ENCODE results near the gene CCRL2.

Gene CCRL2

GRCh38 chr3:46440531-46441294, 33.7 kb downstream of the CCRL2 start:
- no peaks in the 10 kb centered on the region for H3K27me3 ChIP-seq (ENCODE audit: control insufficient read depth in 3 of 3, insufficient read depth in 3 of 3, low read depth in 1 of 3, low read length in 3 of 3)
- H3K27ac ChIP-seq (replicated peaks; ENCODE audit: low read length) = no peak overlapping the region
- no peaks in the 10 kb centered on the region for H3K4me1 ChIP-seq (ENCODE audit: control insufficient read depth in 2 of 2, insufficient read depth in 1 of 2, low read depth in 1 of 2, low read length in 2 of 2)
- H2BK15ac ChIP-seq (ENCODE audit: low read length) = no peak overlapping the region
- no peak overlapping the region for H3K9ac ChIP-seq (ENCODE audit: low read depth, low read length, poor library complexity)
- no peak for DNase-seq (ENCODE audit: low spot score)
- H3K23ac ChIP-seq (ENCODE audit: low read depth, low read length, poor library complexity) = no peak overlapping the region
- no peaks in the 10 kb centered on the region for H3K9me3 ChIP-seq (replicated peaks in 1 of 2; ENCODE audit: control insufficient read depth in 2 of 2, insufficient read depth in 1 of 2, low read depth in 1 of 2, low read length in 2 of 2)
- H3K4me2 ChIP-seq (ENCODE audit: insufficient read depth, low read length, poor library complexity, severe bottlenecking) = no peak overlapping the region
- H3K36me3 ChIP-seq (replicated peaks in 1 of 2; ENCODE audit: control insufficient read depth in 2 of 2, insufficient read depth in 2 of 2, low read length in 2 of 2) = no peaks in the 10 kb centered on the region
- no peaks in the 10 kb centered on the region for H3K79me1 ChIP-seq (ENCODE audit: low read depth, low read length)
- H2BK12ac ChIP-seq (ENCODE audit: low read length) = no peak overlapping the region
- H3K4ac ChIP-seq (ENCODE audit: low read length) = no peak overlapping the region
- no peak overlapping the region for H2AFZ ChIP-seq (ENCODE audit: low read length)
- H4K91ac ChIP-seq (ENCODE audit: low read depth, low read length, poor library complexity) = no peak overlapping the region
- H3K4me3 ChIP-seq (ENCODE audit: low read length in 2 of 2) = no peak overlapping the region
- no peak overlapping the region for H2BK5ac ChIP-seq (ENCODE audit: low read length)
- no peak overlapping the region for H3K18ac ChIP-seq (ENCODE audit: low read length)
- H3K14ac ChIP-seq (ENCODE audit: low read length) = no peak overlapping the region
- H2BK120ac ChIP-seq (ENCODE audit: low read depth, low read length) = no peak overlapping the region
- 100% methylated on average over 1 of the region's 4 CpGs; no CpG with 5 or more reads in 1 of the 2 donors for WGBS, 2 donors (ENCODE audit: extremely low coverage in 2 of 2, insufficient read length in 2 of 2, insufficient replicate concordance in 1 of 2)
- no peak overlapping the region for H2AK5ac ChIP-seq (ENCODE audit: low read depth, low read length)
- H4K8ac ChIP-seq (ENCODE audit: low read depth, low read length) = no peak overlapping the region

GRCh38 chr3:46442576-46443530, 35.8 kb downstream of the CCRL2 start:
- Histone ChIP-seq H2BK12ac (ENCODE audit: low read length) (no peak overlapping the region), H3K4me3 (ENCODE audit: low read length in 2 of 2) (no peak overlapping the region), H3K4ac (ENCODE audit: low read length) (no peak overlapping the region), H4K91ac (ENCODE audit: low read depth, low read length, poor library complexity) (no peak overlapping the region), H3K18ac (ENCODE audit: low read length) (no peak overlapping the region), H3K14ac (ENCODE audit: low read length) (no peak overlapping the region), H3K27ac (replicated peaks; ENCODE audit: low read length) (no peak overlapping the region), H2BK15ac (ENCODE audit: low read length) (no peak overlapping the region), H3K4me2 (ENCODE audit: insufficient read depth, low read length, poor library complexity, severe bottlenecking) (no peak overlapping the region), H3K23ac (ENCODE audit: low read depth, low read length, poor library complexity) (peak overlapping the region; percentile 50), H3K79me1 (ENCODE audit: low read depth, low read length) (no peaks in the 10 kb centered on the region), H3K9ac (ENCODE audit: low read depth, low read length, poor library complexity) (no peak overlapping the region), H3K27me3 (ENCODE audit: control insufficient read depth in 3 of 3, insufficient read depth in 3 of 3, low read depth in 1 of 3, low read length in 3 of 3) (no peaks in the 10 kb centered on the region), H2AK5ac (ENCODE audit: low read depth, low read length) (no peak overlapping the region), H3K36me3 (replicated peaks in 1 of 2; ENCODE audit: control insufficient read depth in 2 of 2, insufficient read depth in 2 of 2, low read length in 2 of 2) (no peaks in the 10 kb centered on the region), H3K9me3 (replicated peaks in 1 of 2; ENCODE audit: control insufficient read depth in 2 of 2, insufficient read depth in 1 of 2, low read depth in 1 of 2, low read length in 2 of 2) (no peaks in the 10 kb centered on the region), H2BK5ac (ENCODE audit: low read length) (no peak overlapping the region), H2BK120ac (ENCODE audit: low read depth, low read length) (no peak overlapping the region), H2AFZ (ENCODE audit: low read length) (no peak overlapping the region), H3K4me1 (ENCODE audit: control insufficient read depth in 2 of 2, insufficient read depth in 1 of 2, low read depth in 1 of 2, low read length in 2 of 2) (peaks cover 0 to 2% of the 10 kb centered on the region in 2 donors), H4K8ac (ENCODE audit: low read depth, low read length) (no peak overlapping the region)
- DNase-seq (ENCODE audit: low spot score) = peak; percentile 21
- no CpG with 5 or more reads among the region's 16 CpGs for WGBS, 2 donors (ENCODE audit: extremely low coverage in 2 of 2, insufficient read length in 2 of 2, insufficient replicate concordance in 1 of 2)

GRCh38 chr3:46447228-46447985, 40.3 kb downstream of the CCRL2 start:
- Histone ChIP-seq H3K18ac (ENCODE audit: low read length) (no peak overlapping the region), H2BK15ac (ENCODE audit: low read length) (no peak overlapping the region), H2AFZ (ENCODE audit: low read length) (no peak overlapping the region), H3K14ac (ENCODE audit: low read length) (no peak overlapping the region), H4K8ac (ENCODE audit: low read depth, low read length) (no peak overlapping the region), H2BK12ac (ENCODE audit: low read length) (no peak overlapping the region), H3K4me3 (ENCODE audit: low read length in 2 of 2) (no peak overlapping the region), H2BK5ac (ENCODE audit: low read length) (no peak overlapping the region), H3K27me3 (ENCODE audit: control insufficient read depth in 3 of 3, insufficient read depth in 3 of 3, low read depth in 1 of 3, low read length in 3 of 3) (no peaks in the 10 kb centered on the region), H3K79me1 (ENCODE audit: low read depth, low read length) (no peaks in the 10 kb centered on the region), H3K23ac (ENCODE audit: low read depth, low read length, poor library complexity) (no peak overlapping the region), H3K36me3 (replicated peaks in 1 of 2; ENCODE audit: control insufficient read depth in 2 of 2, insufficient read depth in 2 of 2, low read length in 2 of 2) (no peaks in the 10 kb centered on the region), H3K4ac (ENCODE audit: low read length) (no peak overlapping the region), H3K9ac (ENCODE audit: low read depth, low read length, poor library complexity) (no peak overlapping the region), H3K4me1 (ENCODE audit: control insufficient read depth in 2 of 2, insufficient read depth in 1 of 2, low read depth in 1 of 2, low read length in 2 of 2) (peaks cover 0 to 2% of the 10 kb centered on the region in 2 donors), H4K91ac (ENCODE audit: low read depth, low read length, poor library complexity) (no peak overlapping the region), H3K4me2 (ENCODE audit: insufficient read depth, low read length, poor library complexity, severe bottlenecking) (no peak overlapping the region), H2BK120ac (ENCODE audit: low read depth, low read length) (no peak overlapping the region), H2AK5ac (ENCODE audit: low read depth, low read length) (no peak overlapping the region), H3K27ac (replicated peaks; ENCODE audit: low read length) (no peak overlapping the region), H3K9me3 (replicated peaks in 1 of 2; ENCODE audit: control insufficient read depth in 2 of 2, insufficient read depth in 1 of 2, low read depth in 1 of 2, low read length in 2 of 2) (no peaks in the 10 kb centered on the region)
- no CpG with 5 or more reads among the region's 5 CpGs for WGBS, 2 donors (ENCODE audit: extremely low coverage in 2 of 2, insufficient read length in 2 of 2, insufficient replicate concordance in 1 of 2)
- DNase-seq (ENCODE audit: low spot score) = no peak
